ELR (cell line): ENCODE results near the gene FKBP9.
"Not testable (repeated sequence)": the region's sequence is repeated elsewhere in the genome, so short reads cannot be mapped to it uniquely, and the experiment has no call there.

Source experiments
- DNase-seq: peaks from one replicate; pipeline ENCODE4 v3.0.0-alpha.2; 2015; ENCODE audit warnings: low read depth

Gene FKBP9

DNA sequence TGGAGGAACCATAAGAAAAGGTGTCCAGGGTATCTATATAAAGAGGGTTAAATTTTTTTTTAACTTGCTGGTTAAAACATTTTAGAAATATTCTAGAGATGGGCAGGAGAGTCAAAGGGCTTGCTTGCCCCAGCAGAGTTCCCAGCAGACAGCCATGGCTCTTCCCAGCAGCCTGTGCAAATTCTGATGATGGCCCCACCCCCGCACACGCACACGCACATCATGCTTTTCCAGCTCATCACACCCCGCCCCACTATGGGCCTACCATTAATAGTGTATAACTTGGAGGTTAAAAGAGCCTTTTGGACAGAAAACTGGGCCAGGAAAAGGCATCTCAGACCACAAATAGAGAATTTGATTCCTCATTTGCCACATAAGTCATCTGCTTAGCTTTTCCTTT lies 48.5 kb downstream of the FKBP9 start:
- not testable (repeated sequence) for DNase-seq

DNA sequence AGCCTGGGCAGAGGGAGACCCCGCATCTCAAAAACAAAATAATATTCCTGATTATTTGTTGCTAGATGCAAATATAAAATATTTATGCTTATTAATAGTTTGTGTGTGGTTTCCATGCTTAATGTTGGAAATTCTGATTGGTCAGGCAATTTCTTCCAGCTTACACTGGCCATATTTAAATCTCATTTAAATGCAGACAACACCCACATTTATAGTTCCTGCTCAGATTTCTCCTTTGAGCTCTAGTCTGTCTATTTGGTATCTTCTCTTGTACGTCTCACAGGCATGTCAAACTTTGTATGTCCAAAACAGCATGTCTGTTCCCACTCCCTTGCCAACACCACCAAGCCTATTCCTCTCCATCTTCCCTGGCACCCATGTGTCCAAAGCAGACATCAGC lies 52.5 kb downstream of the FKBP9 start:
- DNase-seq: no peak

DNA sequence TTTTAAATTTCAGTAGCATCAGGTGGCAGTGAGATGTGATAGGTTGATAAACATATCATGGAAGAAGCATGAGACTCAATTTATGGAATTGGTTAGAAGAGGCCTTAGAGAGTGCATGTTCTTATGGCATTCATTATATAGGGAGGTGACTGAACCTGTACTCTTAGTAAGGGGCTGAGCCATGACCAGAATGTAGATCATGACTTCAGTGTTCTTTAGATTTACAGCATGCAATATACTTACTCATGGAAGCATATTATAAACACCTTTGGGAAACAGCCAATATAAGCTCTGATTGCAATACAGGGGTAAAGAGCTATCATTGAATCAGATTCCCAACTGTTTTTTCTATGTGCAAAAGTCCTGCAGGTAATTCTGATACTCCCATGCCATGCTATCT lies 55.1 kb downstream of the FKBP9 start:
- DNase-seq: no peak

DNA sequence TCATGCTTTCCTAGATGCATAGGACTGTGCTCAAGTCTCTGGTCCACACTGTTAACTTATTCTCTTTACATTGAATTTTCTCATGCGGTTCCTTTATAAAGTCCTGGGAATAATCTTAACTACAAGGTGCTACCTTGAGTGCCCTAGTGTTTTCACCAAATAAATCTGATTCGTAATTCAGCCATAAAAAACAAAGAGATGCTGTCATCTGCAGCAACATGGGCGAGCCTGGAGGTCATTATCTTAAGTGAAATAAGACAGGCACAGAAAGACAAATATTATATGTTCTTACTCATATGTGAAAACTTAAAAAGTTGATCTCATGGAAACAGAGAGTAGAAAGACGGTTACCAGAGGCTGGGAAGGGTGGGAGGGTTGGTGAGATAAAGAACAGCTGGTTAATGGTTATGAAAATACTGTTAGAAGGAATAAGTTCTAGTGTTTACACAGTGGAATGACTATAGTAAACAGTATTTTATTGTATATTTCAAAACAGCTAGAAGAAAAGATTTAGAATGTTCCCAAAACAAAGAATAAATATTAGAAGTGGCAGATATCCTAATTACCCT lies 67.0 kb downstream of the FKBP9 start:
- no peak for DNase-seq

DNA sequence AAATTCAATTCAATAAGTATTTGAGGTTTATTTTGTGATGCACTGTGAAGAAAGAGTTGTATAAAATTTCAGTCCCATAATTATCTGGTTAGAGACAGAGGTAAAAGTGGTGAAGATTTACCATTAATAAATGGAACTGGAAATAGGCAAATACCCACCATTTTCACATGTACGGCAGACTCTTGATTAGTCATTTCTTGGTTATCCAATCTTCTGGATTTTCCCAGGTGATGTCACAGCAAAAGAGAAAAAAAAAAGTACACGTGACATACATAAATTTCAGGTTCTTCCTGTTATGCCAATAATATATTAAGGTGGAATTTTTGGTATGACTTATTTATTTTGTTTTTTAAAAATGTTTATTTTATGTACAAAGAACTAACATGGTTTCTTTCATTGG lies 78.5 kb downstream of the FKBP9 start:
- DNase-seq: peak; percentile 41

DNA sequence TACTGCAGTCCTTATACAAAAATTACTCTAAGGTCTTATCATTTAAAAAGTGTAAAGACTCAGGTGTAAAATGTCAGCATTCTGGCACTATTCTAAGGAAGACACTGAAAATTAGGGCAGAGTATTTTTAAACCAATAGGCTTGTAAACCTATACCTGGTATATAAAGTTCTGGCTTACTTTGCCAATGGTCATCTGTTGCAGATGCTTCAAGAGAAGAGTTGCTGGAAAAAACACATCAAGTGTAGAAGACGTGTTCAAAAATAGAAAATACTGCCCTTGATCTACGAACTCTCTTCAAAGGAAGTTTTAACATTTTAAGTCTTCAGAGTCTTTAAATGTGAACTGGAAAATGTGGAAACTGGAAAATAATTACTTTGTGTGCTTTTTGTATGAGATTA lies 81.4 kb downstream of the FKBP9 start:
- no peak for DNase-seq

DNA sequence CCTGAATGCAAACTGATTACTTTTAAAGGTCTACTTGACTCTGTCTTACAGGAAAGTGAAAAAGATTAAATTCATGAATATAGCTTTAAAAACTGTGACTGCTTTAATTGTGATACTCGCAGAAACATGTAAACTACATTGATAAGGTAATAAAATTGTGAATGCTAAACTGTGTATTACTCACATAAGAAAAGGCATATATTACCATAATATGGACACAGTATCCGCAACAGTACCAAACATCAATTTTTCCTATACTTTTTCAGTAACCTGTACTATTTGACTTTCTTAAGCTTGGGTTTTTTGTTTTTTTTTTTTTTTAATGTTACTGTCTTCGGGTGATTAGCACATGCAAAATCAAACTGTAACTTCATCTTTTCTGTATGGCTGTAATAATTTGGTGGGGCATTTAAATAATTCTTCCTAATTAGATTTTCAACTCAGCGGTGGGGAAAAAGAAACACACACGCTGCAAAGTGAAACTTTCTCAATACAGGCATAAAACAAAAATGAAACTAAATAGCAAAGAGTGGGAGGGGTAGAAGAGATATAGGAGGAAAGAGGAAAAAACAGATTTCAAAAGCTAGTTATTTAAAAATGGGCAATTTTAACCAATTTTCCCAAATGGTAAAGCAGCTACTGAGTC lies 82.1 kb downstream of the FKBP9 start:
- peak; percentile 53 for DNase-seq

DNA sequence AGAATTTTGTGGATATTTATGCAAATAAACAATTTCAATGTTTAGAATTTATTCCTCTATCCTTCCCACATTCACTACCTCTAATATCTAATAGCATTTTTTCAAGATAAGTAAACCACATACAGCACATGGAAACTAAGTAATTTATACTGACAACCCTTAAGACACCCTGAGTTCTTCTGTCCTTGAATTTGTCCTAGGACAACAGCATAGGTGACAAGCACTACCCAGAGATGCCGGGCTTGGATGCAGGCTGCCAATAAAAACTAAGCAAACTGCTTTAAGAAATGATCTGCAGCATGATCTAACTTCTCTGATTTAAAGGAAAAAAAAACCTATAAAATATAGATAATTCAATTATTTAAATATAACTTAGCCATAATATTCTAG lies 82.7 kb downstream of the FKBP9 start:
- DNase-seq: no peak

DNA sequence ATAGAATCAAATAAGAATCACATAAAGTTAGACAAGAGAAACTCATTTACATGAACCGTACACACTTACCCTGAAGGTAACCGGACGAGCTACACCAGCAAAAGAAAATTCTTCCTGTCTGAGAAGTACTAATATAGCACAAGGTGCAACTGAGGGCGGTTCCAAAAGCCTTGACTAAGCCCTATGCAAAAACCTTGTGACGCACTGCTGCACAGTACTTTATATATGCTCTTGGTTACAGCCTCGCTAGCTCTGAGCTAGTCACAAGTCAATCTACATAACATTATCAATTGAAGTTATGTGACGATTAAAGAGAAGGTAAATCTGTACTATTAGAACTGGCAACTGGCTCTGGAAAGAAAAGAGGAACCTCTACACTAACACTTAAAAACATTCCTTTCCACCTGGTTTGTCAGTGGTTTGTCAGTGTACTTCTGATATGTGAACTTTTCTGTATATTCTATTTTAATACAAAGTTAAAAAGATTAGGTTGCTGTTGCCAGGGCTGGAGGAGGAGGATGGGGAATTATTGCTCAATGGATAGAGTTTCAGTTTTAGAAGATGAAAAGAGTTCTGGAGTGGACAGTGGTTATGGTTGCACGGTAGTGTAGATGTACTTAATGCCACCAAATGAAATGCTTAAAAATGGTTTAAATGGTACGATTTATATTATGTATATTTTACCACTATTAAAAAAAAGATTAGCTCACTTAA lies 83.7 kb downstream of the FKBP9 start:
- peak; percentile 45 for DNase-seq

DNA sequence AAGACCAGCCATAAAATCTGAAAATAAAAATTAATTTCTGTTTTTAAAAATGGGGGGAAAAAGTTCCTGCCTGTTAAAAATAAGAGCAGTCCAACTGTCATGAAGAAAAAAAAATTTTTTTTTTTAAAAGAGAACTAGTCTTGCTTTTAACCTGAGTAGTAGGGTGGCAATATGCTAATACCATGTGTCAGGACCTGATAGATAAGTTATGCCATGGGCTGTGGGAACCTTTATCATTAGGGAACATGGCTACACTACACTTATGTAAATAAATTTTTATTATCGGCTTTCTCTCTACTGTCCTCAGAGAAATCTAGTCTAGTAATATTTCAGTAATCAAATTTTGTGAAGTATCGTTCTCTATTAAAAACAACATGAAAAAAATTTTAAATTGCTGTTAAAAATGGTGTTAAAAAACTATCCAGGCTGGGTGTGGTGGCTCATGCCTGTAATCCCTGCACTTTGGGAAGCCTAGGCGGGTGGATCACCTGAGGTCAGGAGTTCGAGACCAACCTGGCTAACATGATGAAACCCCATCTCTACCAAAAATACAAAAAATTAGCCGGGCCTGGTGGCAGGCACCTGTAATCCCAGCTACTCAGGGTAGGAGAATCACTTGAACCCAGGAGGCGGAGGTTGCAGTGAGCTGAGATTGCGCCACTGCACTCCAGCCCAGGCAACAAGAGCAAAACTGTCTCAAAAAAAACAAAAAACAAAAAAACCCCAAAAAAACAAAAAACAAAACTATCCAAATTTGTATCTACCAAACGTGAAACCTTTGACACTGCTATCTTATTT lies 84.6 kb downstream of the FKBP9 start:
- no peak for DNase-seq

DNA sequence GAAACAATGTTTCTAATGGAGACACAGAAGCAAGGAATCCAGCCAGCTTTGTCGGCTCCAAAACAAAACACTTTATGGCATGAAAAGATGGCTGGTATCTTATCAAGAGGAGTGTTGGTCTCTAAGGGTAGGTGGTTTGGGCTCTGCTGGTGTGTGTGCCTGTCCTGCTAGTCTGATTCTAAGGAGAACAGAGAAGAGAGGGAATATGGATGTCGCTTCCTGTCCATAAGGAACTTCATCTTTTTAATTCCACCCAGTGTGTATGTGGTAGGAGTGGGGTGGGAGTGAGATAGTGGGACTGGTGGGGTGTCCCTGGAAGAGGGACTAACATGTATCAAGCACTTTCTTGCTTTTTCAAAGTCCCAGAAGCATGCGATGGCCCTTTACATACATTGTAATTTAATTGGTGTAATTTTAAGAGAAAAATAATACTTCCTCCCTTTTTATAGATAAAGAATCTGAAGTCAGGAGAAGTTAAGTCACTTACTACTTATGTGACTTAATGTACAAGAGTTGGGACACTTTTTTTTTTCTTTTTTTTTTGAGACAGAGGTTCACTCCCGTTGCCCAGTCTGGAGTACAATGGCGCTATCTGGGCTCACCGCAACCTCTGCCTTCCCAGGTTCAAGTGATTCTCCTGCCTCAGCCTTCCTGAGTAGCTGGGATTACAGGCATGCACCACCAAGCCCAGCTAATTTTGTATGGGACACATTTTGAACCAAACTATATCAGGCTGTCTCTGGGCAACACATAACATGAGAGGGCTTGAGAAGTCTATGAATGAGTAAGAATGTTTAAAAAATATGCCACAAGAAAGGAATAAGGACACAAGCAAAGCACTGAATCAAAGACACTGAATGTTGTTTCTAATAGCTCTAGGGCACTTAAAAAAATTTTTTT lies 86.5 kb downstream of the FKBP9 start:
- DNase-seq: no peak

DNA sequence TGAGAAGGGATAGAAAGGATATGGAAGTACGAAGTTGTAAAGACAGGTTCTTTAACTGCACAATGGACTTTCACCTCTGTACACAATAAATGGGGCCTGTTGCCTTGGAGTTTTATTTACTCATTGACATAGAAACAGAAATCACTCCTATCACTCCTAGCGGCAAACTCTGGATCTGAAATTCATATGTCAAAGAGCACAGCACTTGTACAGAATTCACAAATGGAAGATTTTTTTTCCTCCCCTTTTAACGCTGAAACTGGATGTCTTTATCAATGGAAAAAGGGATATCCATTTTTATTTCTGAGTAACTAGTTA lies 87.1 kb downstream of the FKBP9 start:
- DNase-seq: no peak

DNA sequence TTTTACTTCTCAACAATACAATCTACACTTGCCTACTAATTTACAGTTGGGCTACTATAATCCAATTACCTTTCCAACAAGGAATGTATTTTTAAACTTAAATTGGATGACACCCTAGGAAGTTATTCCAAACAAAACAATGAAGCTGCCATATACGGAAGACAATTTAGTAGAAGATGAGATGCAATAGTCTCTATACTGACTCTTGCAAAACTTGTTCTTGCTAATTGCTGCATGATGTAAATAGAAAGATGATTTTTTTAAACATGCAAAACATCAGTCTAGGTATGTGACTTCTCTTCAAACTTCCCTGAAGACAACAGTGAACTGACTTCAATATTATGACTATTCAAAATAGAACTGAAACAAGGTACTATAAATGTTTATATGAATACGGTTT lies 87.7 kb downstream of the FKBP9 start:
- DNase-seq: no peak

DNA sequence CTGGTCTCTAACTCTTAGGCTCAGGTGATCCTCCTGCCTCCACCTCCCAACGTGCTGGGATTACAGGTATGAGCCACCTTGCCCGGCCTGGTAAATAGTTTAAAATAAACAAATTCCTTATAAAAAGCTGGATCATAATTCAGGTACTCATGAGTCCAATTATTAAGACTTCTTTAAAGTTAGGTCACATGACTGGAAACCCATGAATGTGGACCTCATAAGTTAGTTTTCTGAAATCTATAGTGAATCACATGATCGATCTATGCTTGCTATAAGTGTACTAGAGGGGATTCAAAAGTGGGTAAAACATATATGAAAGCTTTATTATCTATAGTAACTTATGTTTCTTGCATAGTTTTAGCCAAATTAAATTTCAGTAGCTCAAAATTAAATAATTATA lies 91.0 kb downstream of the FKBP9 start:
- no peak for DNase-seq

DNA sequence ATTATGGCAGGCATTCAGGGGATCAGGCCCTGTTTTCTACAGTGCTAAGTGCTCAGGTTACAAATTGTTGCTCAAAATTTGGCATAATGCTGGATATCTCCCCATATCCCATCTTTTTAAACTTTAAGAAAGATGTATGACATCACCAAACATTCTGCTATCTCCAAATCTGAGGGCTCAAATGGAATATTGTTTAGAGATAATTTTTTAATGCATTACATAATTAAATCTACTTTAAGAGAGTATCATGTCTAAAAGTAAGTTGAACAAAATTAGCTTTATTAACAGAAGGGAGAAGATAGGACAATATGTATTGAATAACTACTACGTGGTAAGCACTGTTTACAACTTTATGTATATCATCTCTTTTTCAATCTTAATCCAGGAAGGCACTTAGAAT lies 91.5 kb downstream of the FKBP9 start:
- no peak for DNase-seq

DNA sequence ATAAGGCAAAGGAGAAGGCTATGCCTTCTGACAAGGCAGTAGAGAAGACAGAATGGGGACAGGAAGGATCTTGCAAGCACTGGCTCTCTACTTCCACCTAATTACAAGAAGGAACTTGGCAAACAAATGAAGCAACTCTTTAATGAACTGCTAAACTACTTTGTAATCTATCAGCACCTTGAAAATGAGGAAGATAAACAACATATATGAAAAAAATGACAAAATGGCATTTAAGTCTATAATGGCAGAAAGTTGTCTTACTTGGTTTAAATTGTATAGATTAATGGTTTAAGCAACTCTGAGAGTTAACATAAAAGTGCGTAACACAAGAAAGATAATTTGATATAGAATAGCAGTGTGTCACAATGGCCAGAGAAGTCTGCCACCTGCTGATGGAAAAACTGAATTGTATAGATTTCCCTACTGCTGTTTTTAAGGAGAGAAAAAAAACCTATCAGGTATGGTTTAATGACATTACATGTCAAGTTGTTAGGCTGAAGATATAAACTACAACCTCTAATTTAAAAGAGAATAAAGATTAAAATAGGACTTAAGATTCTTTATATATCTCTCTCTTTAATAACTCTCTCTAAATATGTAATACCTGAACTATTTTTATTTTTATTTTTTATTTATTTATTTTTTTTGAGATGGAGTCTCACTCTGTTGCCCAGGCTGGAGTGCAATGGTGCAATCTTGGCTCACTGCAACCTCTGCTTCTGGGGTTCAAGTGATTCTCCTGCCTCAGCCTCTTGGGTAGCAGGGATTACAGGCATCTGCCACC lies 93.5 kb downstream of the FKBP9 start:
- DNase-seq: peak; percentile 70

DNA sequence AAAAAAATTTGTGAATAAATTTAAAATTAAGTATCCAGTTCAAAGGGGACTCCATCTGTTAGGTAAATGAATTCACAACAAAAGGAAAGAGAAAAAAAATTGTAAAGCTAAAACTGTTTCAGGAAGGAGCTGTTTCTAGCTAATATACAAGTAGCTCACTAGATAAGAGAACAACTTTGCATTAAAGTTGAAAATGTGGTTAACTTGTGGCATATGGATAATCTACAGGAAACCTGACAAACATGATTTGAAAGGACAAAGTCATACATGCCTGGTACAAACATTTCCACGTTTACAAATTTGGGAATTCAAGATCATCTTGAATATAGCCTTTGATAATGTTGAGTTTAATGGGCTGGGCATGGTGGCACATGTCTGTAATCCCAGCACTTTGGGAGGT lies 96.5 kb downstream of the FKBP9 start:
- DNase-seq: no peak

DNA sequence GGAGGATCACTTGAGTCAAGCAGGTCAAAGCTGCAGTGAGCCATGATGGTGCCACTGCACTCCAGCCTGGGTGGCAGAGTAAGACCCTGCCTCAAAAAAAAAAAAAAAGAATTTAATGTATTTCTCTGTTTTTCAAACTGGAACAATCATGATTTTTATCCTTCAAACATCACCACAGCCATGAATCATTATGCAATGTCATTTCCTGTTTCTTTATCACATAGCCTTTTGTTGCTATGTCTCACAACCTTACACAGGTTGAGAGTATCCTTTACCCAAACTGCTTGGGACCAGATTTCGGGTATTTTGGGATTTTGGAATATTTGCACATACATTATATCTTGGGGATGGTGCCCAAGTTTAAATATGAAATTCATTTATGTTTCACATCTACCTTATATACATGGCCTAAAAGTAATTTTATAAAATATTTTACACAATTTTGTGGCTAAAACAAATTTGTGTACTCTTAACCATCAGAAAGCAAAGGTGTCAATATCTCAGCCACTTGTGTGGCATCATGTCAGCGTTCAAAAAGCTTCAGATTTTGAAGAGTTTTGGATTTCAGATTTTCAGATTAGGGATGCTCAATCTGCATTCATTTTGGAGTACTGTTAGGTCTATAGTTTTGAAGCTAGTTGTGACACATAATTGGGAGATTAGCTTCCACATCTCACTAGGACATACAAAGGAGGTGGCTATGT lies 97.2 kb downstream of the FKBP9 start:
- DNase-seq: peak; percentile 74

DNA sequence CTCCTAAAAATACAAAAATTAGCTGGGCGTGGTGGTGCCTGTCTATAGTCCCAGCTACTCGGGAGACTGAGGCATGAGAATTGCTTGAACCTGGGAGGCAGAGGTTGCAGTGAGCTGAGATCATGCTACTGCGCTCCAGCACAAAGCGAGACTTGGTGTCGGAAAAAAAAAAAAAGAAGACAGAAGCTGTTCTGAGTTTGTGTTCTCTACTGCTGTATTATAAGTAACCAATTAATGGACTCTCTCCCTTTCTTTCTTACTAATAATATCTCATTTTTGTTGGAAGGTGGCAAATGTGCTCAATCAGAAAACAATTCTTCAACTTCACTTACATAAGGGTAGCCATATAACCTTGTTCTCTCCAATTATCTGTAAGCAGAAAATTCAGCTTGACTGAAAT lies 97.9 kb downstream of the FKBP9 start:
- no peak for DNase-seq
